HepG2 (cell line): Measurements from ENCODE around the gene ARHGAP23. TPM values are rescaled to one million over a fixed set of nuclear protein-coding genes. Genes with fewer than 3 reads are reported as not detected.
"Not testable (repeated sequence)": the region's sequence is repeated elsewhere in the genome, so short reads cannot be mapped to it uniquely, and the experiment has no call there.

Source experiments
- ARID4A ChIP-seq: sonication (generic); formaldehyde crosslinking; IDR thresholded peaks from 2 replicates; pipeline ENCODE4 v1.5.0; 2020; ENCODE audit warnings: mild to moderate bottlenecking, missing genetic modification reagents, borderline replicate concordance
- CBX5 ChIP-seq: sonication (generic); formaldehyde crosslinking; IDR thresholded peaks from 2 replicates; pipeline ENCODE4 v1.4.0; 2020; ENCODE audit warnings: missing genetic modification reagents, borderline replicate concordance
- ERF ChIP-seq: IDR thresholded peaks from 2 replicates; pipeline ENCODE4 v1.6.1; 2018; ENCODE audit warnings: missing biosample characterization, missing genetic modification reagents
- GABPB1 ChIP-seq: IDR thresholded peaks from 2 replicates; pipeline ENCODE4 v1.6.1; 2016; ENCODE audit warnings: mild to moderate bottlenecking, missing genetic modification reagents, moderate library complexity, missing compliant biosample characterization
- MAZ ChIP-seq, 2 experiments: sonication (generic) in 1 of 2; formaldehyde crosslinking in 1 of 2; IDR thresholded peaks; 2 replicates each; pipeline versions ENCODE4 v1.5.0 to v1.6.1; 2012 to 2020; ENCODE audit warnings: low read depth in 2 of 2, mild to moderate bottlenecking in 2 of 2, borderline replicate concordance in 1 of 2, improper control_type of control experiment in 1 of 2, low read length in 1 of 2, missing genetic modification reagents in 1 of 2, moderate library complexity in 1 of 2
- MEIS2 ChIP-seq: sonication (generic); formaldehyde crosslinking; IDR thresholded peaks from 2 replicates; pipeline ENCODE4 v1.9.0; 2021; ENCODE audit warnings: mild to moderate bottlenecking, missing genetic modification reagents
- MXD4 ChIP-seq: IDR thresholded peaks from 2 replicates; pipeline ENCODE4 v1.6.1; 2016; ENCODE audit warnings: mild to moderate bottlenecking, missing biosample characterization, missing genetic modification reagents
- MYC ChIP-seq: sonication (generic); formaldehyde crosslinking; IDR thresholded peaks from 2 replicates; pipeline ENCODE4 v1.9.0; 2021; ENCODE audit warnings: missing genetic modification reagents, borderline replicate concordance
- NCOA2 ChIP-seq: sonication (generic); formaldehyde crosslinking; IDR thresholded peaks from 2 replicates; pipeline ENCODE4 v1.8.0; 2022; ENCODE audit warnings: inconsistent platforms
- POGK ChIP-seq: sonication (generic); formaldehyde crosslinking; conservative IDR thresholded peaks from 2 replicates; pipeline ENCODE4 v1.8.0; 2022; ENCODE audit warnings: mild to moderate bottlenecking, moderate library complexity, missing genetic modification reagents
- SMC3 ChIP-seq: IDR thresholded peaks from 2 replicates; pipeline ENCODE4 v1.6.1; 2011; ENCODE audit warnings: low read length, improper control_type of control experiment
- YEATS4 ChIP-seq: sonication (generic); formaldehyde crosslinking; IDR thresholded peaks from 2 replicates; pipeline ENCODE4 v1.4.0; 2020; ENCODE audit warnings: missing genetic modification reagents, borderline replicate concordance
- ZFY ChIP-seq: sonication (generic); formaldehyde crosslinking; IDR thresholded peaks from 2 replicates; pipeline ENCODE4 v1.4.0; 2020; ENCODE audit warnings: missing genetic modification reagents
- ZIK1 ChIP-seq: sonication (generic); formaldehyde crosslinking; IDR thresholded peaks from 2 replicates; pipeline ENCODE4 v1.5.0; 2020; ENCODE audit warnings: mild to moderate bottlenecking, low read depth, missing genetic modification reagents, borderline replicate concordance
- ZNF138 ChIP-seq: sonication (generic); formaldehyde crosslinking; IDR thresholded peaks from 2 replicates; pipeline ENCODE4 v1.5.0; 2020; ENCODE audit warnings: mild to moderate bottlenecking, low read depth, missing genetic modification reagents
- ZNF281 ChIP-seq: sonication (generic); formaldehyde crosslinking; IDR thresholded peaks from 2 replicates; pipeline ENCODE4 v1.4.0; 2020; ENCODE audit warnings: missing genetic modification reagents, borderline replicate concordance
- ZNF331 ChIP-seq: sonication (generic); formaldehyde crosslinking; IDR thresholded peaks from 2 replicates; pipeline ENCODE4 v1.4.0; 2020; ENCODE audit warnings: missing genetic modification reagents
- ZNF724P ChIP-seq: sonication (generic); formaldehyde crosslinking; IDR thresholded peaks from 2 replicates; pipeline ENCODE4 v1.8.0; 2022; ENCODE audit warnings: missing genetic modification reagents, borderline replicate concordance
- ZNF768 ChIP-seq: sonication (generic); formaldehyde crosslinking; IDR thresholded peaks from 2 replicates; pipeline ENCODE4 v1.4.0; 2020; ENCODE audit warnings: missing genetic modification reagents
- ZNF782 ChIP-seq: sonication (generic); formaldehyde crosslinking; IDR thresholded peaks from 2 replicates; pipeline ENCODE4 v1.4.0; 2020; ENCODE audit warnings: missing genetic modification reagents, mild to moderate bottlenecking, borderline replicate concordance
- polyA plus RNA-seq, 8 experiments: library from polyadenylated mRNA; depleted of rRNA in 3 of 8; stranded (reverse) in 7 of 8; unstranded in 1 of 8; fragments of >200 nt; fragmentation: Illumina TruSeq in 4 of 8; extraction: Trizol in 4 of 8; gene quantifications; 2 replicates each; pipeline versions ENCODE4 v1.2.1 to v1.2.3, GENCODE V29; 2011 to 2016; ENCODE audit warnings: low read depth in 4 of 8, missing spikeins in 1 of 8, mixed read lengths in 1 of 8; ENCODE audit not compliant: insufficient read depth in 1 of 8
- total RNA-seq, 5 experiments: library from RNA; depleted of rRNA; stranded (reverse); fragments of >200 nt; fragmentation: Illumina TruSeq; extraction: Trizol; gene quantifications; 2 replicates each; pipeline ENCODE4 v1.2.3, GENCODE V29; 2016; ENCODE audit warnings: low read depth in 1 of 5

The ARHGAP23 gene
- total and polyA plus RNA-seq, 2 of the 13 experiments (the other 11 are each of a cell fraction or from before 2014, with no cell fraction given), result 0.03 TPM; not detected in 1

- TF ChIP-seq ARID4A (CRISPR knock-in tag) (0 out of 2 replicates have a peak, but pooled peaks have one; percentile 25), SMC3 (peak; percentile 55; the same call in 1 of the 2 replicates), MAZ (CRISPR knock-in tag; IDR thresholded peaks at IDR 0.05; ENCODE audit: low read depth) (peak; percentile 70), ZFY (CRISPR knock-in tag) (peak; percentile 37; the same call in 1 of the 2 replicates), ZNF138 (CRISPR knock-in tag) (0 out of 2 replicates have a peak, but pooled peaks have one; percentile 48), ZNF782 (CRISPR knock-in tag) (peak; percentile 61; the same call in 1 of the 2 replicates), CBX5 (peak; percentile 83; the same call in 1 of the 2 replicates), ZNF768 (CRISPR knock-in tag) (peak; percentile 47; the same call in 1 of the 2 replicates), MEIS2 (CRISPR knock-in tag) (peak; percentile 31; the same call in 1 of the 2 replicates), ZIK1 (CRISPR knock-in tag) (peak; percentile 58; the same call in 1 of the 2 replicates), MYC (CRISPR knock-in tag) (peak; percentile 83), ZNF331 (peak; percentile 68; the same call in 1 of the 2 replicates), ERF (CRISPR knock-in tag) (peak; percentile 77), NCOA2 (0 out of 2 replicates have a peak, but pooled peaks have one; percentile 20), ZNF724P (CRISPR knock-in tag) (0 out of 2 replicates have a peak, but pooled peaks have one; percentile 55), YEATS4 (CRISPR knock-in tag) (0 out of 2 replicates have a peak, but pooled peaks have one; percentile 35), MXD4 (peak; percentile 72; the same call in 1 of the 2 replicates), POGK (CRISPR knock-in tag) (peak; percentile 64; the same call in 1 of the 2 replicates), GABPB1 (CRISPR knock-in tag) (peak; percentile 55; the same call in 1 of the 2 replicates), ZNF281 (CRISPR knock-in tag) (0 out of 2 replicates have a peak, but pooled peaks have one; percentile 15)
- not testable (repeated sequence) for TF ChIP-seq MAZ (IDR thresholded peaks at IDR 0.05; ENCODE audit: borderline replicate concordance, low read depth, low read length)
Observed at GRCh38 chr17:38474666-38475065, 46.4 kb downstream of the ARHGAP23 start (continued).
